IPS-20b (cell line): ENCODE data around the gene MRFAP1.

Source experiments
- H3K27ac ChIP-seq: one replicate; pipeline ENCODE4 v1.5.1; 2013; ENCODE audit warnings: low read length
- H3K27me3 ChIP-seq: 2 replicates; pipeline ENCODE4 v1.6.1; 2013; ENCODE audit warnings: mild to moderate bottlenecking, low read length, inconsistent platforms; ENCODE audit not compliant: insufficient read depth
- H3K36me3 ChIP-seq: 2 replicates; pipeline ENCODE4 v1.6.1; 2013; ENCODE audit warnings: low read depth, mild to moderate bottlenecking, inconsistent platforms, low read length, moderate library complexity; ENCODE audit not compliant: insufficient read depth
- H3K4me1 ChIP-seq: 2 replicates; pipeline ENCODE4 v1.6.1; 2013; ENCODE audit warnings: mild to moderate bottlenecking, control low read depth, inconsistent platforms, low read length, moderate library complexity; ENCODE audit not compliant: insufficient read depth
- H3K4me3 ChIP-seq: 2 replicates; pipeline ENCODE4 v1.5.1; 2013; ENCODE audit warnings: mild to moderate bottlenecking, low read length, inconsistent platforms
- H3K9ac ChIP-seq: 2 replicates; pipeline ENCODE4 v1.6.1; 2013; ENCODE audit warnings: low read depth, mild to moderate bottlenecking, inconsistent platforms, low read length, moderate library complexity
- H3K9me3 ChIP-seq: 2 replicates; pipeline ENCODE4 v1.6.1; 2013; ENCODE audit warnings: mild to moderate bottlenecking, low read depth, low read length, inconsistent platforms; ENCODE audit not compliant: insufficient read depth

MRFAP1 gene

DNA sequence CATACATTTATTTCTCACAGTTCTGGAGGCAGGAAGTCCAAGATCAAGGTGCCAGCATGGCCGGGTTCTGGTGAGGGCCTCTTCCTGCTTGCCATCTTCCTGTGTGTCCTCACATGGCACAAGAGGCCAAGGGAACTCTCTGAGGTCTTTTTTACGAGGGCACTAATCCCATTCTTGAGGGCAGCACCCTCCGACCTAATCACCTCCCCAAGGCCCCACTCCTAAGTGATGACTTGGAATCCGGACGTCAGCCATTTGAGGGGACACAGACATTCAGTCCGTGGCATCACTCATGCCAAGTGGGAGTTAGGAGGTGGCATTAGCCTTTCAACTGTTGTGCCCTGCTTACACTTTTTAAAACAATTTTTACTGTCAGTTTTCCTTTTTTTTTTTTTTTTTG, 38.2 kb upstream of the MRFAP1 start:
- H3K4me1 ChIP-seq: no peaks in the 10 kb centered on the region
- H3K9me3 ChIP-seq: peaks cover 5% of the 10 kb centered on the region; the same call in 1 of the 2 replicates
- H3K9ac ChIP-seq: no peak overlapping the region
- no peak overlapping the region for H3K27ac ChIP-seq
- no peak overlapping the region for H3K4me3 ChIP-seq
- H3K27me3 ChIP-seq: no peaks in the 10 kb centered on the region
- H3K36me3 ChIP-seq: no peaks in the 10 kb centered on the region

DNA sequence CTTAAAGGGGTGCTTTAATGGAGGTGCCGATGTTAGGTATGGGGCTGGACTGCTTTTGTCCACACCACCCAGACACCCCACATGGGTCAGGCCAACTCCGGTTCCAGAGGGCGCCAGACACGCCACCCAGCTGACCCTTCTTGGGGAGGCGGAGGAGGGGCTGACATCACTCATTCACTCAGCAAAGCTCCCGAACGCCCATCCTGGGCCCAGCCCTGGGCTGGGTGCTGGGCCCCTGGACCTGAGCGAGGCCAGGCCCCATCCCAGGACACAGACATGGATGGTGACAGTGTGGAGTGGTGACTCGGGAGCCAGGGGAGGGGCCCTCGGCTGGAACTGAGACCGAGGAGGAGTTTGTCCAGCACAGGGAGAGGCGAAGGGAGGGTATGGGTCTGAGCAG, 37.4 kb upstream of the MRFAP1 start:
- Histone ChIP-seq H3K9ac (no peak overlapping the region), H3K4me1 (no peaks in the 10 kb centered on the region), H3K4me3 (no peak overlapping the region), H3K27me3 (no peaks in the 10 kb centered on the region), H3K36me3 (no peaks in the 10 kb centered on the region), H3K9me3 (peaks cover 5% of the 10 kb centered on the region; the same call in 1 of the 2 replicates), H3K27ac (no peak overlapping the region)

DNA sequence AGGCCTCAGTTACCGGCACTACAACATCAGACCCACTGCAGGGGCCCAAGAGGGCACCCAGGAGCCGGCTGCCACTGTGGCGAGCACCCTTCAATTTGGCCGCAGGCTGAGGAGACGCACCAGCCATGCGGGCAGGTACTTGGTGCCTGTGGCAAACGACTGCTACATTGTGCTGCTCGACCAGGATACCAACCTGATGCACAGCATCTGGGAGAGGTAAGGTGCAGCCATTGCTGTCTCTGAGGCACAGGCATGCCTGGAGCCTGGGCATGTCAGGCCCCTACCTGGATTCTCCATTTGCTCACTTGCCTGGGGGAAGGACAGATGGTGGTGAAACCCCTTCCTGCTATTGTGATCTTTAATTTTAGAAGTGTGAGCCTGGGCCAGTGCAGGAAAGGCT, 35.4 kb upstream of the MRFAP1 start:
- no peaks in the 10 kb centered on the region for H3K4me1 ChIP-seq
- H3K9me3 ChIP-seq: peaks cover 5% of the 10 kb centered on the region; the same call in 1 of the 2 replicates
- no peak overlapping the region for H3K4me3 ChIP-seq
- no peak overlapping the region for H3K9ac ChIP-seq
- H3K27me3 ChIP-seq: no peaks in the 10 kb centered on the region
- no peaks in the 10 kb centered on the region for H3K36me3 ChIP-seq
- H3K27ac ChIP-seq: no peak overlapping the region

DNA sequence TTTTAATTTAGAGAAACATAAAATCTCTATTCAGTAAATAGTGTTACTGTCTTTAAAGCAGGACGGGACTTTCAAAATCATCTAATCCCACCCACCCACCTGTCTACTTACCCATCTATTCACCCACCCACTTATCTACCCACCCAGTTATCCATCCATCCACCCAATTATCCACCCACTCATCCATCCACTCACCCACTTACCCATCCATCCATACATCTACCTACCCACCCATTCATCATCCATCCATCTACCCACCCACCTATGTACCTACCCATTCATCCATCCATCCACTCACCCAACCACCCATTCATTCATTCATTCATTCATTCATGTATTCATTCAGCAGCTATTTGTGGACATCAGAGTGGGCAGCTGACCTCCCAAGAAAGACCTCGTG, 34.9 kb upstream of the MRFAP1 start:
- Histone ChIP-seq H3K9ac (no peak overlapping the region), H3K4me3 (no peak overlapping the region), H3K27ac (no peak overlapping the region), H3K36me3 (no peaks in the 10 kb centered on the region), H3K27me3 (no peaks in the 10 kb centered on the region), H3K4me1 (no peaks in the 10 kb centered on the region), H3K9me3 (peaks cover 5% of the 10 kb centered on the region; the same call in 1 of the 2 replicates)

DNA sequence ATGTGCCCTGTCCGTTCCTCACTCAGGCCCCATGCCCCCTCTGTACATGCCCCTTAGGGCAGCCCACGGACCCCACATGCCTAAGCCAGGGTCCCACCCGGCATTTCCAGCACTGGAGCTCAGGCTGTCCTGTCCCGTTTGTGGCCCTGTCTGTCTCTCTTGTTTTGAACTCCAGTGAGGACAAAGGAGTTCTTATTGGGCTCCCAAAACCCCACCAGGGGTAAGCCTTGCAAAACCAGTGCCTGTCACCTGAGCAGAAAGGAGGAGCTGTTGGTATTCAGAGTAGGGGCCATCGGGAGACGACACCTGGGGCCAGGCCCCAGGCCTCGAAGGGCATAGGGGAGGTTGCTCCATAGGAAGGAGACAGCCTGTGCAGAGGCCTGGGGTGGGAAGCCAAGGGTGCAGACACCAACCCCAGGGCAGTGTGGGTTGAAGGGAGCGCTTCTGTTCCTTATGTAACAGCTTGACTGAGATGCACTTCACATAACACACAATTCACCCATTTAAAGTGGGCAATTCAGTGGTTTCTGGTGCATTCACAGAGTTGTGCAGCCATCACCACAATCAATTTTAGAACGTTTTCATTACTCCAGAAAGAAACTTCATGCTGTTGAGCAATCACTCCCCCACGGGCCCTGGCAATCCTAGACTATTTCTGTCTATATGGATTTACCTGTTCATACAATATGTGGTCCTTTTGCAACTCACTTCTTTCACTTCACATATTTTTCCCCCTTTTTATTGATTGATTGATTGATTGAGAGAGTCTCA, 33.8 kb upstream of the MRFAP1 start:
- Histone ChIP-seq H3K9ac (no peak overlapping the region), H3K4me1 (no peaks in the 10 kb centered on the region), H3K27ac (no peak overlapping the region), H3K36me3 (no peaks in the 10 kb centered on the region), H3K4me3 (no peak overlapping the region), H3K27me3 (no peaks in the 10 kb centered on the region), H3K9me3 (peaks cover 5% of the 10 kb centered on the region; the same call in 1 of the 2 replicates)

DNA sequence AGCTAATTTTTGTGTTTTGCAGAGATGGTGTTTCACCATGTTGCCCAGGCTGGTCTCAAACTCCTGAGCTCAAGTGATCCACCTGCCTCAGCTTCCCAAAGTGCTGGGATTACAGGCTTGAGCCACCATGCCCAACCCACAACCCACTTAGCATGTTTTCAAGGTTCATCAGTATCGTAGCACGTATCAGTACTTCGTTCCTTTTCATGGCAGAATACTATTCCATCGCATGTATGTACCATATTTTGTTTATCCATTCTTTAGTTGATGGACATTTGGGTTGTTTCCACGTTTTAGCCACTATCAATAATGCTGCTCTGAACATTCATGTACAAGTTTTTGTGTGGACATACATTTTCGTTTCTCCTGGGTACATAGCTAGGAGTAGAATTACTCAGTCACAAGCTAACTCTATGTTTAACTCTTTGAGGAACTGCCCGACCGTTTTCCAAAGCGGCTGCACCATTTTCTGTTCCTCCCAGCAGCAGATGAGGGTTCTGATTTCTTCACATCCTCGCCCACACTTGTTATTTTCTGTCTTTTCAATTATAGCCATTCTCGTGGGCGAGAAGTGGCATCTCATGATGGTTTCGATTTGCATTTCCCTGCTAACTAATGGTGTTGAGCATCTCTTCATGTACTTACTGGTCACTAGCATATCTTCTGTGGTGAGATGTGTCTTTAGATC, 33.0 kb upstream of the MRFAP1 start:
- Histone ChIP-seq H3K9me3 (peaks cover 5% of the 10 kb centered on the region; the same call in 1 of the 2 replicates), H3K27me3 (no peaks in the 10 kb centered on the region), H3K27ac (no peak overlapping the region), H3K36me3 (no peaks in the 10 kb centered on the region), H3K9ac (no peak overlapping the region), H3K4me3 (no peak overlapping the region), H3K4me1 (no peaks in the 10 kb centered on the region)

DNA sequence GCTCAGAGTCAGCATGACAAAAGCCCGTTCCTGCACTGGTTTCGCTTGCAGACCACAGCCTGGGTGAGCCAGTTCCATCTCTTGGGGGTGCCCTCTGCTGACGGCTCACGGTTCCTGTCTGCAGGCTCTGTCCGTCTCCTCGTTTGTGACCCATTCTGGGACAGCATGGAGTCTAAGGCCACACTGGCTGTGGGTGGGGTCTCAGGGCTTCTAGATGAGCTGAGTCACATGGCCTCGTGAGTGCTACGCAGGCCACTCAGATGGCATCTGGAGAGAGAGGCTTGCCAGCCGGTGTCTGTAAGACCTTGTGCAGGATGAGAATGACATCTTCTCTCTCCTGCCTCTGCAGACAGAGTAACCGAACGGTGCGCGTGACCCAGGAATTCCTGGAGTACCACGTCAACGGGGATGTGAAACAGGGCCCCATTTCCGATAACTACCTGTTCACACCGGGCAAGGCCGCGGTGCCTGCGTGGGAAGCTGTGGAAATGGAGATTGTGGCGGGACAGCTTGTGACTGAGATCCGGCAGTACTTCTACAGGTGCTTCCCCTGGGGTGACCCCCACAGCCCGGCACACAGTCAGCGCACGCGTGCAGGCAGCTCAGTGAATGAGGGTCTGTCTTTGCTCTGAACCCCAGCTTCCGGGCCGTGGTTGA, 31.6 kb upstream of the MRFAP1 start:
- H3K4me1 ChIP-seq: no peaks in the 10 kb centered on the region

DNA sequence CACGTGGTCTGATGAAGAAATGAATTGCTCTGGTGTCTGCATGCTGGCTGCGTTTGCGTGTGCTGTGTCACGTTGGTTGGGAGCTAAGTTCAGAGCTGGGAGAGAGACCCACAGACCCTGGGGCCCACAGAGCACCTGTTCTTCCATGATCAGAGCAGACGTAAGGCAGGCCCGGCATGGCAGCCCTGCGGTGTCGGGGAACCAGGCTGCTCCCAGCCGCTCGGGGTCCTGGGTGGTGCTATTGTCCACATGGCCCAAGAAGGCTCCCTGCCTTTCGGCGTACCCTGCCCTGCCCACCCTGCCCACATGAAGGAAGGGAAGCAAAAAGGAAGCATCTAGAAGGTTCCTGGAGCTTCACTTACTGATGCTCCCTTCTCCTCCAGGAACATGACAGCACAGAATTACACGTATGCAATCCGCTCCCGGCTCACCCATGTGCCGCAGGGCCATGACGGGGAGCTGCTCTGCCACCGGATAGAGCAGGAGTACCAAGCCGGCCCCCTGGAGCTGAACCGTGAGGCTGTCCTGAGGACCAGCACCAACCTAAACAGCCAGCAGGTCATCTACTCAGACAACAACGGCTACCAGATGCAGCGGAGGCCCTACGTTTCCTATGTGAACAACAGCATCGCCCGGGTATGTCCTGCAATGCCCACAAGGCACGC, 30.9 kb upstream of the MRFAP1 start:
- Histone ChIP-seq H3K4me3 (no peak overlapping the region), H3K4me1 (no peaks in the 10 kb centered on the region), H3K36me3 (no peaks in the 10 kb centered on the region), H3K9ac (no peak overlapping the region), H3K27ac (no peak overlapping the region), H3K27me3 (no peaks in the 10 kb centered on the region), H3K9me3 (peaks cover 5% of the 10 kb centered on the region; the same call in 1 of the 2 replicates)

More for the DNA sequence above, 31.6 kb upstream of the MRFAP1 start:
- H3K27ac ChIP-seq: no peak overlapping the region
- H3K9me3 ChIP-seq: peaks cover 5% of the 10 kb centered on the region; the same call in 1 of the 2 replicates
- no peak overlapping the region for H3K4me3 ChIP-seq
- H3K27me3 ChIP-seq: no peaks in the 10 kb centered on the region
- H3K9ac ChIP-seq: no peak overlapping the region
- H3K36me3 ChIP-seq: no peaks in the 10 kb centered on the region

DNA sequence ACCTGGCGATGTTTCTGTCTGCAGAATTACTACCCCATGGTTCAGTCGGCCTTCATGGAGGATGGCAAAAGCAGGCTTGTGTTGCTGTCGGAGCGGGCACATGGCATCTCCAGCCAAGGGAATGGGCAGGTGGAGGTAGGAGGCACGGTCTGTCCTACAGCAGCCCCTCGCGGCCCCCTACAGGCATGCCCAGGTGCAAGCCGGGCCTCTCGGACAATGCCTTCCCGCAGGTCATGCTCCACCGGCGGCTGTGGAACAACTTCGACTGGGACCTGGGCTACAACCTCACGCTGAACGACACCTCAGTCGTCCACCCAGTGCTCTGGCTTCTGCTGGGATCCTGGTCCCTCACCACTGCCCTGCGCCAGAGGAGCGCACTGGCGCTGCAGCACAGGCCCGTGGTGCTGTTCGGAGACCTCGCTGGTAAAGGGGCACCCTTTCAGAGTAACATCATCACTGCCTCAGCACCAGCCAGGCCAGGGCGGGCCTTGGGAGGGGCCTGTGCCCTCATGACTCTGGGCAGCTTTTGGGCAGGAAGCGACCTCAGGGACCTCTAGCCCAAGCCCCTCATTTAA, 29.5 kb upstream of the MRFAP1 start:
- Histone ChIP-seq H3K4me3 (no peak overlapping the region), H3K36me3 (no peaks in the 10 kb centered on the region), H3K27me3 (no peaks in the 10 kb centered on the region), H3K4me1 (no peaks in the 10 kb centered on the region), H3K27ac (no peak overlapping the region), H3K9me3 (no peaks in the 10 kb centered on the region), H3K9ac (no peak overlapping the region)

DNA sequence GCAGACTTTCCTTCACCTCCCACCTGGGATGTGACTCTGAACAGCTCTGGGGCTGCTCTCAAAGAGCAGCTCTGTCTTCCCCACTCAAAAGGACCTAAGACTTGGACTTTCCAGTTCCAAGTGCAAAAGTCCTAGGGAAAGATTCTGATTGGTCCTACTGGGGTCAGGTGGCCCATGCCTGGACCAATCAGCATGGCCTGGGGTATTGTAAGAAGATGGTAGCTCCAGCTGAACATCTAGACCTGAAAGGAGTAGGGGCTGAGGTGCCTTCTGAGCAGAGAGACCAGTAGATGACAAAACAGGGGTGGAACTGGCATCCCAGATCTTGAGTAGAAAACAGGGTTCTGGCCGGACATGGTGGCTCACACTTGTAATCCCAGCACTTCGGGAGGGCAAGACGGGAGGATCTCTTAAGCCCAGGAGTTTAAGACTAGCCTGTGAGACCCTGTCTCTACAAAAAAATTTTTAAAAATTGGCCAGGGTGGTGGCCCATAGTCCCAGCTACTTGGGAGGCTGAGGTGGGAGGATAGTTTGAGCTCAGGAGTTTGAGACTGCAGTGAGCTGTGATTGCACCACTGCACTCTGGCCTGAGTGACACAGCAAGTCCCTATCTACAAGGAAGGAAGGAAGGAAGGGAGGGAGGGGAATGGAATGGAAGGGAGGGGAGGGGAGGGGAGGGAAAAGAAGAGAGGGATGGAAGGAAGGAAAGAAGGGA, 27.4 kb upstream of the MRFAP1 start:
- Histone ChIP-seq H3K27me3 (no peaks in the 10 kb centered on the region), H3K4me1 (no peaks in the 10 kb centered on the region), H3K9ac (no peak overlapping the region), H3K9me3 (no peaks in the 10 kb centered on the region), H3K4me3 (no peak overlapping the region), H3K36me3 (no peaks in the 10 kb centered on the region), H3K27ac (no peak overlapping the region)
